ENCODE measurements around the gene CSNK2A3. TPM values are rescaled to one million over a fixed set of nuclear protein-coding genes. Genes with fewer than 3 reads are reported as not detected.
A peak's percentile ranks its signal among the peaks of the same experiment; 100 is the strongest.
"Not testable (repeated sequence)": the region's sequence is repeated elsewhere in the genome, so short reads cannot be mapped to it uniquely, and the experiment has no call there.

Gene CSNK2A3
- total RNA-seq (2013; cell fraction: nucleolus; rRNA removed) = 15.5 and 16.5 TPM in 2 replicates
- total RNA-seq (2014; rRNA removed) = 0.90 and 1.3 TPM in 2 replicates
- 2.1 and 2.5 TPM in 2 replicates for total RNA-seq (2014; rRNA removed; fragmentation: Illumina TruSeq; extraction: Trizol)
- 0.29 and 0.95 TPM in 2 replicates for total RNA-seq (2021)
- polyA plus RNA-seq (2011; ENCODE audit: low read depth) = 4.8 TPM
- 3.2 and 4.7 TPM in 2 replicates for polyA plus RNA-seq (2011; rRNA removed)
- polyA plus RNA-seq (2011; cell fraction: cytosol; rRNA removed) = 0.52 and 0.57 TPM in 2 replicates
- polyA plus RNA-seq (2011; cell fraction: nucleus; rRNA removed) = 1.4 and 1.9 TPM in 2 replicates
- polyA plus RNA-seq (2012) = 2.7 and 4.5 TPM in 2 replicates
- polyA plus RNA-seq (2014; fragmentation: Illumina TruSeq; extraction: Trizol) = 6.2 and 8.9 TPM in 2 replicates
- polyA plus RNA-seq (2014; fragmentation: Nextera tagmentation; extraction: Ambion mirVana) = 1 to 10 TPM; 1.1 to 1.7 TPM
- 0.68 and 0.71 TPM in 2 replicates for polyA plus RNA-seq (2014; rRNA removed)
- polyA plus RNA-seq (2016; fragmentation: Nextera tagmentation; extraction: Ambion mirVana) = 1 to 10 TPM in 1 of 2 experiments, under 1 TPM in 1; 0.99 to 2.0 TPM
- polyA minus RNA-seq (2011; rRNA and poly(A)+ RNA removed) = 4.1 and 7.9 TPM in 2 replicates
- polyA minus RNA-seq (2011; cell fraction: cytosol; rRNA and poly(A)+ RNA removed) = 2.3 TPM in 1 of 2 replicates, not detected in the other
- polyA minus RNA-seq (2011; cell fraction: nucleus; rRNA and poly(A)+ RNA removed) = 5.6 and 9.6 TPM in 2 replicates
- percentile 55 among the genes with signal in this experiment for Bru-seq, nascent RNA
- percentile 51 among the genes with signal in this experiment for BruChase-seq, experiment 1, labeled RNA remaining after a 6-hour chase
- percentile 61 among the genes with signal in this experiment for BruChase-seq, experiment 2, labeled RNA remaining after a 2-hour chase
- long read RNA-seq, experiment 1 = 0 reads
- long read RNA-seq, experiment 2, partial matches to known transcripts = 0 of 1 reads
- long read RNA-seq, experiment 2, other reads (novel, unspliced or antisense) = 0 of 1 reads

- not testable (repeated sequence) for FAIRE-seq; BruUV-seq (replicated peaks)
These were observed at the start of gene CSNK2A3 for GRCh38 chr11:11352878-11353277. Gene CSNK2A3 (minus strand): TSS chr11:11353250. CDS start chr11:11353119, 131 bp downstream.

GRCh38 chr11:11401960-11402535 lies 49.0 kb upstream of the CSNK2A3 start:
- Histone ChIP-seq H3K79me2 (ENCODE audit: control insufficient read depth, insufficient read depth, low read length) (no peaks in the 10 kb centered on the region), H4K20me1 (ENCODE audit: control insufficient read depth, insufficient read depth) (no peaks in the 10 kb centered on the region), H3K4me2 (ENCODE audit: control insufficient read depth, insufficient read depth) (no peak overlapping the region), H3K4me1 (ENCODE audit: control insufficient read depth, insufficient read depth, low read length) (no peaks in the 10 kb centered on the region), H2AFZ (ENCODE audit: control insufficient read depth, low read depth, low read length) (no peak overlapping the region), H3K27me3 (replicated peaks in 1 of 2; ENCODE audit: control insufficient read depth in 2 of 2, insufficient read depth in 2 of 2, low read length in 1 of 2) (no peaks in the 10 kb centered on the region), H3K4me3 (no peak overlapping the region), H3K9me3 (replicated peaks; ENCODE audit: control insufficient read depth, insufficient read depth, low read length) (no peaks in the 10 kb centered on the region), H3K9ac (ENCODE audit: control insufficient read depth, insufficient read depth, low read length) (no peak overlapping the region), H3K36me3 (ENCODE audit: control insufficient read depth in 2 of 2, insufficient read depth in 2 of 2, low read length in 1 of 2) (no peaks in the 10 kb centered on the region; a peak in 2 of 4 replicates), H3K27ac (ENCODE audit: control insufficient read depth, insufficient read depth) (no peak overlapping the region)
- CTCF ChIA-PET = interaction anchor here (0.8 to 2.7 kb wide), 5 partner anchors 140 to 609 kb away, joined by 3 to 19 read pairs (median 5); no protein-coding TSS in a partner anchor
- SMC1A ChIA-PET (ENCODE audit: uncharacterized antibody, unreplicated experiment) = interaction anchor here (1.5 to 2.2 kb wide), 4 partner anchors 16 to 387 kb away, joined by 3 to 5 read pairs (median 4); no protein-coding TSS in a partner anchor
- no TSS peak for BruUV-seq (replicated peaks)
- RAD21 ChIA-PET (ENCODE audit: unreplicated experiment) = interaction anchor here (1.0 to 3.0 kb wide), 3 partner anchors 233 to 385 kb away, joined by 3 to 12 read pairs (median 4); no protein-coding TSS in a partner anchor
- no peak for TF ChIP-seq MTA3 (IDR thresholded peaks at IDR 0.05; ENCODE audit: borderline replicate concordance, low read length)
- no peak for TF ChIP-seq ZNF274 (IDR thresholded peaks at IDR 0.05; ENCODE audit: insufficient read depth, insufficient read length)
- intact Hi-C loops (cut with micrococcal nuclease; ENCODE audit: unreplicated experiment) (loop anchor here (2.0 kb wide), 1 partner anchor 385 kb away; no protein-coding TSS in a partner anchor), in situ Hi-C loops (cut with MboI) (no loop called here)
- ATAC-seq = no peak
- FAIRE-seq = no peak
- 30% methylated on average over 3 of the region's 3 CpGs for WGBS (ENCODE audit: insufficient coverage, insufficient replicate concordance, low lambda C conversion rate, missing lambda C conversion rate)
- POLR2A ChIA-PET = no interaction called here
- no peak for DNase-seq (ENCODE audit: low read depth, low spot score)

More at GRCh38 chr11:11352878-11353277, at the start of gene CSNK2A3:
- H3K27ac ChIP-seq (ENCODE audit: control insufficient read depth, insufficient read depth); CTCF ChIA-PET; DNase-seq (ENCODE audit: low read depth, low spot score); intact Hi-C loops (cut with micrococcal nuclease; ENCODE audit: unreplicated experiment); H3K79me2 ChIP-seq (ENCODE audit: control insufficient read depth, insufficient read depth, low read length); H3K9me3 ChIP-seq (replicated peaks; ENCODE audit: control insufficient read depth, insufficient read depth, low read length); H3K4me1 ChIP-seq (ENCODE audit: control insufficient read depth, insufficient read depth, low read length); H3K4me3 ChIP-seq; H3K9ac ChIP-seq (ENCODE audit: control insufficient read depth, insufficient read depth, low read length); ATAC-seq; POLR2A ChIA-PET; H4K20me1 ChIP-seq (ENCODE audit: control insufficient read depth, insufficient read depth); RAD21 ChIA-PET (ENCODE audit: unreplicated experiment); H2AFZ ChIP-seq (ENCODE audit: control insufficient read depth, low read depth, low read length); H3K27me3 ChIP-seq (replicated peaks in 1 of 2; ENCODE audit: control insufficient read depth in 2 of 2, insufficient read depth in 2 of 2, low read length in 1 of 2); in situ Hi-C loops (cut with MboI); H3K4me2 ChIP-seq (ENCODE audit: control insufficient read depth, insufficient read depth); H3K36me3 ChIP-seq (ENCODE audit: control insufficient read depth in 2 of 2, insufficient read depth in 2 of 2, low read length in 1 of 2): not testable (repeated sequence)
- SMC1A ChIA-PET (ENCODE audit: uncharacterized antibody, unreplicated experiment) = interaction anchor here (0.6 kb wide), 1 partner anchor 699 kb away, joined by 3 read pairs; no protein-coding TSS in a partner anchor
- 66% methylated on average over 11 of the region's 11 CpGs for WGBS (ENCODE audit: insufficient coverage, insufficient replicate concordance, low lambda C conversion rate, missing lambda C conversion rate)

Measured in GM12878 (cell line).